ENCODE results near the gene KDM5A.
"Not testable (repeated sequence)": the region's sequence is repeated elsewhere in the genome, so short reads cannot be mapped to it uniquely, and the experiment has no call there.

The KDM5A gene

DNA sequence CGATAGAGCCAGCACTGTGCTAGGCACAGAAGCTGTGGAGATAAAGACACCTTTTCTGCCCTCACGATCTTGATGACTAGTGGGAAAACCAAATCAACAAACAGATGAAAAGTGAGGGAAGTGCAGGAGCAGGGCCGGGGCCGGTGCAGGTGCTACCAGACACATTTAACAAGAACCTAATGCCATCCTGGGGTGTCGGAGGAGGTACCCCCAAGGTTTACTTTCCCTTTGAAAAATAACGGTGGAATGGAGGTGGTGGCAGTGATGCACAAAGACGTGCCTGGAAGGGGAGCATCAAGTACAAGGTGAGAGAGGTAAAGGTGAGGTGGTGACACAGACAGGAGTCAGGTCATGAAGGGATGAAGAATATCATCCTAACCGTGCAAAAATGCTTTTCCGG lies 148.6 kb downstream of the KDM5A start:
- H3K4me1 ChIP-seq (ENCODE audit: control insufficient read depth, insufficient read depth, low read length, poor library complexity, severe bottlenecking), result no peaks in the 10 kb centered on the region
- no peak overlapping the region for H3K4me3 ChIP-seq (ENCODE audit: extremely low read depth, insufficient read depth, low read length, poor library complexity, severe bottlenecking)
- H3K27ac ChIP-seq (ENCODE audit: low read depth, low read length, severe bottlenecking), result no peak overlapping the region
- peaks cover 10% of the 10 kb centered on the region for H3K9me3 ChIP-seq (ENCODE audit: control insufficient read depth, low read length)
- 93 to 94% methylated on average over 7 of the region's 9 CpGs for WGBS, 2 experiments (ENCODE audit: insufficient coverage in 2 of 2)
- no peaks in the 10 kb centered on the region for H3K36me3 ChIP-seq (ENCODE audit: control insufficient read depth, insufficient read depth, low read length)

- H3K4me1 ChIP-seq (ENCODE audit: control insufficient read depth, insufficient read depth, low read length, poor library complexity, severe bottlenecking), result no peaks in the 10 kb centered on the region
- H3K9me3 ChIP-seq (ENCODE audit: control insufficient read depth, low read length), result peaks cover 14% of the 10 kb centered on the region
- no peak overlapping the region for H3K4me3 ChIP-seq (ENCODE audit: extremely low read depth, insufficient read depth, low read length, poor library complexity, severe bottlenecking)
- no peak overlapping the region for H3K27ac ChIP-seq (ENCODE audit: low read depth, low read length, severe bottlenecking)
- no peaks in the 10 kb centered on the region for H3K36me3 ChIP-seq (ENCODE audit: control insufficient read depth, insufficient read depth, low read length)
- WGBS, 2 experiments (ENCODE audit: insufficient coverage in 2 of 2), result 71 to 80% methylated on average over 10 to 16 of the region's 19 CpGs
These were observed 150.3 kb downstream of the KDM5A start for GRCh38 chr12:238736-239398.

DNA sequence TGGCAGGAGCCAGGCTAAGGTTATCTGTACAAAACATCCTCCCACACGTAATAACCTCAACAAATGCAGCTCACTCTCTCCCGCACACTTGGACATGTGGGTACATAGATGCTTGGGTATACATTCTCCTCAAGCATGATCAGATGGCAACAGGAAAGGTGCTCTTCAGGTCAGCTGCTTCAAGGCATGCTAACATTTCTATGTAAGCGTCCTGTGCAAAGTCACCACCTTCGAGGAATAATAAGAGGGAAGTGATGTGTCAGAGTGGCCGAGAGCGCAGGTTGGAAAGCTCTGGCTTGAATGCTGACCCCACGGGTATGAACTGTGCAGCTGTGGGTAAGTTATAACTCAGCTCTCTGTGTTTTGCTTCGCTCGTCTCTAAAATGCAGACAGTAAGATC lies 151.0 kb downstream of the KDM5A start:
- no peak overlapping the region for H3K27ac ChIP-seq (ENCODE audit: low read depth, low read length, severe bottlenecking)
- H3K9me3 ChIP-seq (ENCODE audit: control insufficient read depth, low read length), result peaks cover 14% of the 10 kb centered on the region
- H3K4me1 ChIP-seq (ENCODE audit: control insufficient read depth, insufficient read depth, low read length, poor library complexity, severe bottlenecking), result no peaks in the 10 kb centered on the region
- no peak overlapping the region for H3K4me3 ChIP-seq (ENCODE audit: extremely low read depth, insufficient read depth, low read length, poor library complexity, severe bottlenecking)
- 91 to 96% methylated on average over 7 of the region's 9 CpGs for WGBS, 2 experiments (ENCODE audit: insufficient coverage in 2 of 2)
- H3K36me3 ChIP-seq (ENCODE audit: control insufficient read depth, insufficient read depth, low read length), result no peaks in the 10 kb centered on the region

GRCh38 chr12:237026-237815 lies 151.9 kb downstream of the KDM5A start:
- Histone ChIP-seq H3K27ac (ENCODE audit: low read depth, low read length, severe bottlenecking) (no peak overlapping the region), H3K9me3 (ENCODE audit: control insufficient read depth, low read length) (peaks cover 14% of the 10 kb centered on the region), H3K4me1 (ENCODE audit: control insufficient read depth, insufficient read depth, low read length, poor library complexity, severe bottlenecking) (no peaks in the 10 kb centered on the region), H3K36me3 (ENCODE audit: control insufficient read depth, insufficient read depth, low read length) (no peaks in the 10 kb centered on the region), H3K4me3 (ENCODE audit: extremely low read depth, insufficient read depth, low read length, poor library complexity, severe bottlenecking) (no peak overlapping the region)
- 86 to 87% methylated on average over 6 to 12 of the region's 13 CpGs for WGBS, 2 experiments (ENCODE audit: insufficient coverage in 2 of 2)

- Histone ChIP-seq H3K4me3 (ENCODE audit: extremely low read depth, insufficient read depth, low read length, poor library complexity, severe bottlenecking) (no peak overlapping the region), H3K4me1 (ENCODE audit: control insufficient read depth, insufficient read depth, low read length, poor library complexity, severe bottlenecking) (no peaks in the 10 kb centered on the region), H3K36me3 (ENCODE audit: control insufficient read depth, insufficient read depth, low read length) (no peaks in the 10 kb centered on the region), H3K27ac (ENCODE audit: low read depth, low read length, severe bottlenecking) (no peak overlapping the region), H3K9me3 (ENCODE audit: control insufficient read depth, low read length) (peaks cover 14% of the 10 kb centered on the region)
- 93 to 100% methylated on average over 3 of the region's 3 CpGs for WGBS, 2 experiments (ENCODE audit: insufficient coverage in 2 of 2)
These were observed 152.7 kb downstream of the KDM5A start for GRCh38 chr12:236445-236844.

GRCh38 chr12:235967-236366 lies 153.2 kb downstream of the KDM5A start:
- H3K9me3 ChIP-seq (ENCODE audit: control insufficient read depth, low read length), result peaks cover 14% of the 10 kb centered on the region
- 79 to 100% methylated on average over 1 to 3 of the region's 4 CpGs for WGBS, 2 experiments (ENCODE audit: insufficient coverage in 2 of 2)
- not testable (repeated sequence) for H3K27ac ChIP-seq (ENCODE audit: low read depth, low read length, severe bottlenecking); H3K36me3 ChIP-seq (ENCODE audit: control insufficient read depth, insufficient read depth, low read length); H3K4me1 ChIP-seq (ENCODE audit: control insufficient read depth, insufficient read depth, low read length, poor library complexity, severe bottlenecking); H3K4me3 ChIP-seq (ENCODE audit: extremely low read depth, insufficient read depth, low read length, poor library complexity, severe bottlenecking)

DNA sequence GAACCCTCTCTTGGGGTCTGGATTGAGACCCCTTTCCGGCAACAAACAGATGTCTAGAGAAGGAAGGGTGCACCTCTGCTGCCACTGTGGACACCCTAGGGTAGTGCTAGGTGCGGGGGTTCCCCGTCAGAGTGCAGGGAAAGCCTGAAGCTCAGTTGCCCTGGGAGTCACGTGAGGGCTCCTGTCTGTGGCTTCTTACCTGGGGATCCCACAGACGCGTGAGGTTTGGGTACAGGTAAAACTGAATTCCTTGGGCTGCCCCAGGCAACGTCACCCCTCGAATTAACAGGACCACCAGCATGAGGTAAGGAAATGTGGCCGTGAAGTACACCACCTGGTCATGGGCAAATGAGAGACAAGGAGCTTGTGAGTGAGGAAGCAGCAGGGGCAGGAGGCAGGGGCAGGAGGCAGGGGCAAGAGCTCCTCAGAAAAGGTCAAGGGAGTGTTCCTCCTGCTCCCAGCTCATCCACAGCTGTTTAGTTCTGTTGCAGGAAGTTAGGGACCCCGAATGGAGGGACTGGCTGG lies 154.2 kb downstream of the KDM5A start:
- Histone ChIP-seq H3K36me3 (ENCODE audit: control insufficient read depth, insufficient read depth, low read length) (no peaks in the 10 kb centered on the region), H3K4me3 (ENCODE audit: extremely low read depth, insufficient read depth, low read length, poor library complexity, severe bottlenecking) (no peak overlapping the region), H3K4me1 (ENCODE audit: control insufficient read depth, insufficient read depth, low read length, poor library complexity, severe bottlenecking) (no peaks in the 10 kb centered on the region), H3K9me3 (ENCODE audit: control insufficient read depth, low read length) (peaks cover 14% of the 10 kb centered on the region), H3K27ac (ENCODE audit: low read depth, low read length, severe bottlenecking) (no peak overlapping the region)
- WGBS, 2 experiments (ENCODE audit: insufficient coverage in 2 of 2), result 96 to 98% methylated on average over 8 to 9 of the region's 10 CpGs

GRCh38 chr12:234019-234418 lies 155.1 kb downstream of the KDM5A start:
- WGBS, 2 experiments (ENCODE audit: insufficient coverage in 2 of 2), result 53 to 91% methylated on average over 3 of the region's 7 CpGs
- Histone ChIP-seq H3K4me1 (ENCODE audit: control insufficient read depth, insufficient read depth, low read length, poor library complexity, severe bottlenecking) (no peaks in the 10 kb centered on the region), H3K4me3 (ENCODE audit: extremely low read depth, insufficient read depth, low read length, poor library complexity, severe bottlenecking) (no peak overlapping the region), H3K9me3 (ENCODE audit: control insufficient read depth, low read length) (peaks cover 14% of the 10 kb centered on the region), H3K36me3 (ENCODE audit: control insufficient read depth, insufficient read depth, low read length) (no peaks in the 10 kb centered on the region), H3K27ac (ENCODE audit: low read depth, low read length, severe bottlenecking) (no peak overlapping the region)

DNA sequence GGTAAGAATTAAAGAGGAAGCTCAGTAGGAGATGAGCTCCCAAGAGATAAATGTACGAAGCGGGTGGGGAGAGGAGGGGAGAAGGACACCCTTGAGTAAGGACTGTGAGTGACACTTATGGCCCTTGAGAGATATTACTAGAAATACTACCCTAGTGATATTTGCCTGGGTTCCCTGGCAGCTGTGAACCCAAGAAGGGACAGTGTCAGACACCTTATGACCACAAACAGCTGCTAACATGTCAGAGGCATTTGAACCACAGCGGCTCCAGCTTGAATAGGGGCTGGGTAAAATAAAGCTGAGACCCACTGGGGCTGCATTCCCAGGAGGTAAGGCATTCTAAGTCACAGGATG lies 155.5 kb downstream of the KDM5A start:
- no peak overlapping the region for H3K4me3 ChIP-seq (ENCODE audit: extremely low read depth, insufficient read depth, low read length, poor library complexity, severe bottlenecking)
- peaks cover 14% of the 10 kb centered on the region for H3K9me3 ChIP-seq (ENCODE audit: control insufficient read depth, low read length)

GRCh38 chr12:232731-233614 lies 156.1 kb downstream of the KDM5A start:
- no peak overlapping the region for H3K27ac ChIP-seq (ENCODE audit: low read depth, low read length, severe bottlenecking)
- H3K36me3 ChIP-seq (ENCODE audit: control insufficient read depth, insufficient read depth, low read length), result no peaks in the 10 kb centered on the region
- 70 to 77% methylated on average over 13 to 18 of the region's 19 CpGs for WGBS, 2 experiments (ENCODE audit: insufficient coverage in 2 of 2)
- H3K9me3 ChIP-seq (ENCODE audit: control insufficient read depth, low read length), result peaks cover 14% of the 10 kb centered on the region
- H3K4me3 ChIP-seq (ENCODE audit: extremely low read depth, insufficient read depth, low read length, poor library complexity, severe bottlenecking), result no peak overlapping the region
- H3K4me1 ChIP-seq (ENCODE audit: control insufficient read depth, insufficient read depth, low read length, poor library complexity, severe bottlenecking), result no peaks in the 10 kb centered on the region

More for the DNA sequence above, 155.5 kb downstream of the KDM5A start:
- Histone ChIP-seq H3K4me1 (ENCODE audit: control insufficient read depth, insufficient read depth, low read length, poor library complexity, severe bottlenecking) (no peaks in the 10 kb centered on the region), H3K36me3 (ENCODE audit: control insufficient read depth, insufficient read depth, low read length) (no peaks in the 10 kb centered on the region), H3K27ac (ENCODE audit: low read depth, low read length, severe bottlenecking) (no peak overlapping the region)
- 83 to 100% methylated on average over 1 to 3 of the region's 3 CpGs for WGBS, 2 experiments (ENCODE audit: insufficient coverage in 2 of 2)
